ENCODE data around the gene OOSP4B.
"Not testable (repeated sequence)": the region's sequence is repeated elsewhere in the genome, so short reads cannot be mapped to it uniquely, and the experiment has no call there.

Gene OOSP4B

GRCh38 chr11:60016881-60017280 lies at the start of gene OOSP4B:
Gene OOSP4B (plus strand): TSS chr11:60017181.
- no peak for DNase-seq (ENCODE audit: low read depth)

GRCh38 chr11:59967677-59968394 lies 49.1 kb upstream of the OOSP4B start:
- H3K4me3 ChIP-seq (ENCODE audit: low read depth, low read length), result no peak overlapping the region
- no peak for DNase-seq (ENCODE audit: low read depth)

More at GRCh38 chr11:60016881-60017280, at the start of gene OOSP4B:
- H3K4me3 ChIP-seq (ENCODE audit: low read depth, low read length), result no peak within 1 kb of the TSS

- no peak for DNase-seq (ENCODE audit: low read depth)
- H3K4me3 ChIP-seq (ENCODE audit: low read depth, low read length), result no peak overlapping the region
Measured at GRCh38 chr11:59968395-59968783, 48.6 kb upstream of the OOSP4B start.

- H3K4me3 ChIP-seq (ENCODE audit: low read depth, low read length), result no peak overlapping the region
- no peak for DNase-seq (ENCODE audit: low read depth)
Measured at GRCh38 chr11:59973097-59973496, 43.9 kb upstream of the OOSP4B start.

GRCh38 chr11:59981106-59981770 lies 35.7 kb upstream of the OOSP4B start:
- no peak overlapping the region for H3K4me3 ChIP-seq (ENCODE audit: low read depth, low read length)
- no peak for DNase-seq (ENCODE audit: low read depth)

GRCh38 chr11:59982037-59982436 lies 34.9 kb upstream of the OOSP4B start:
- not testable (repeated sequence) for DNase-seq (ENCODE audit: low read depth); H3K4me3 ChIP-seq (ENCODE audit: low read depth, low read length)

GRCh38 chr11:59983212-59983611 lies 33.8 kb upstream of the OOSP4B start:
- H3K4me3 ChIP-seq (ENCODE audit: low read depth, low read length), result no peak overlapping the region
- no peak for DNase-seq (ENCODE audit: low read depth)

GRCh38 chr11:59984368-59984767 lies 32.6 kb upstream of the OOSP4B start:
- no peak overlapping the region for H3K4me3 ChIP-seq (ENCODE audit: low read depth, low read length)
- DNase-seq (ENCODE audit: low read depth), result no peak

- DNase-seq (ENCODE audit: low read depth), result no peak
- no peak overlapping the region for H3K4me3 ChIP-seq (ENCODE audit: low read depth, low read length)
Measured at GRCh38 chr11:59990421-59990820, 26.6 kb upstream of the OOSP4B start.

GRCh38 chr11:59992425-59992824 lies 24.6 kb upstream of the OOSP4B start:
- H3K4me3 ChIP-seq (ENCODE audit: low read depth, low read length), result no peak overlapping the region
- DNase-seq (ENCODE audit: low read depth), result no peak

GRCh38 chr11:59997800-59998199 lies 19.2 kb upstream of the OOSP4B start:
- no peak overlapping the region for H3K4me3 ChIP-seq (ENCODE audit: low read depth, low read length)
- DNase-seq (ENCODE audit: low read depth), result no peak

- no peak for DNase-seq (ENCODE audit: low read depth)
Measured at GRCh38 chr11:59999691-60000090, 17.3 kb upstream of the OOSP4B start.

GRCh38 chr11:60003729-60004128 lies 13.3 kb upstream of the OOSP4B start:
- DNase-seq (ENCODE audit: low read depth), result no peak

More at GRCh38 chr11:59999691-60000090, 17.3 kb upstream of the OOSP4B start:
- no peak overlapping the region for H3K4me3 ChIP-seq (ENCODE audit: low read depth, low read length)

GRCh38 chr11:60005360-60005759 lies 11.6 kb upstream of the OOSP4B start:
- DNase-seq (ENCODE audit: low read depth), result no peak
- no peak overlapping the region for H3K4me3 ChIP-seq (ENCODE audit: low read depth, low read length)

More at GRCh38 chr11:60003729-60004128, 13.3 kb upstream of the OOSP4B start:
- no peak overlapping the region for H3K4me3 ChIP-seq (ENCODE audit: low read depth, low read length)

GRCh38 chr11:60018058-60018457 lies 1.1 kb downstream of the OOSP4B start:
- no peak for DNase-seq (ENCODE audit: low read depth)

GRCh38 chr11:60020376-60020775 lies 3.4 kb downstream of the OOSP4B start:
- not testable (repeated sequence) for DNase-seq (ENCODE audit: low read depth); H3K4me3 ChIP-seq (ENCODE audit: low read depth, low read length)

More at GRCh38 chr11:60018058-60018457, 1.1 kb downstream of the OOSP4B start:
- no peak overlapping the region for H3K4me3 ChIP-seq (ENCODE audit: low read depth, low read length)

- no peak overlapping the region for H3K4me3 ChIP-seq (ENCODE audit: low read depth, low read length)
- no peak for DNase-seq (ENCODE audit: low read depth)
Measured at GRCh38 chr11:60029015-60029632, 12.1 kb downstream of the OOSP4B start.

GRCh38 chr11:60040109-60040508 lies 23.1 kb downstream of the OOSP4B start, which contains the start of gene OOSP2:
Gene OOSP2 (plus strand): TSS chr11:60040409. CDS start chr11:60040460, 51 bp downstream.
- no peak for DNase-seq (ENCODE audit: low read depth)
- H3K4me3 ChIP-seq (ENCODE audit: low read depth, low read length), result no peak within 1 kb of the TSS

GRCh38 chr11:60050422-60050821 lies 33.4 kb downstream of the OOSP4B start:
- H3K4me3 ChIP-seq (ENCODE audit: low read depth, low read length); DNase-seq (ENCODE audit: low read depth): not testable (repeated sequence)

- not testable (repeated sequence) for DNase-seq (ENCODE audit: low read depth); H3K4me3 ChIP-seq (ENCODE audit: low read depth, low read length)
Measured at GRCh38 chr11:60050839-60051238, 33.9 kb downstream of the OOSP4B start.

Measured in skeletal muscle cell (primary cell).